GM12872 (cell line): ENCODE data around the gene TGFBRAP1.

Experiments
- TF ChIP-seq, protein P1 (sequence below): IDR thresholded peaks from 3 replicates; pipeline ENCODE4 v1.5.1; 2011; ENCODE audit warnings: low read depth, mild to moderate bottlenecking, low read length, moderate library complexity; ENCODE audit not compliant: insufficient read depth

Gene TGFBRAP1, protein sequence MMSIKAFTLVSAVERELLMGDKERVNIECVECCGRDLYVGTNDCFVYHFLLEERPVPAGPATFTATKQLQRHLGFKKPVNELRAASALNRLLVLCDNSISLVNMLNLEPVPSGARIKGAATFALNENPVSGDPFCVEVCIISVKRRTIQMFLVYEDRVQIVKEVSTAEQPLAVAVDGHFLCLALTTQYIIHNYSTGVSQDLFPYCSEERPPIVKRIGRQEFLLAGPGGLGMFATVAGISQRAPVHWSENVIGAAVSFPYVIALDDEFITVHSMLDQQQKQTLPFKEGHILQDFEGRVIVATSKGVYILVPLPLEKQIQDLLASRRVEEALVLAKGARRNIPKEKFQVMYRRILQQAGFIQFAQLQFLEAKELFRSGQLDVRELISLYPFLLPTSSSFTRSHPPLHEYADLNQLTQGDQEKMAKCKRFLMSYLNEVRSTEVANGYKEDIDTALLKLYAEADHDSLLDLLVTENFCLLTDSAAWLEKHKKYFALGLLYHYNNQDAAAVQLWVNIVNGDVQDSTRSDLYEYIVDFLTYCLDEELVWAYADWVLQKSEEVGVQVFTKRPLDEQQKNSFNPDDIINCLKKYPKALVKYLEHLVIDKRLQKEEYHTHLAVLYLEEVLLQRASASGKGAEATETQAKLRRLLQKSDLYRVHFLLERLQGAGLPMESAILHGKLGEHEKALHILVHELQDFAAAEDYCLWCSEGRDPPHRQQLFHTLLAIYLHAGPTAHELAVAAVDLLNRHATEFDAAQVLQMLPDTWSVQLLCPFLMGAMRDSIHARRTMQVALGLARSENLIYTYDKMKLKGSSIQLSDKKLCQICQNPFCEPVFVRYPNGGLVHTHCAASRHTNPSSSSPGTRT

GRCh38 chr2:105329561-105330495, at the start of gene TGFBRAP1:
Gene TGFBRAP1 (minus strand): TSS chr2:105329735. CDS start chr2:105308301, 21,434 bp downstream.
- TF ChIP-seq, protein P1, sequence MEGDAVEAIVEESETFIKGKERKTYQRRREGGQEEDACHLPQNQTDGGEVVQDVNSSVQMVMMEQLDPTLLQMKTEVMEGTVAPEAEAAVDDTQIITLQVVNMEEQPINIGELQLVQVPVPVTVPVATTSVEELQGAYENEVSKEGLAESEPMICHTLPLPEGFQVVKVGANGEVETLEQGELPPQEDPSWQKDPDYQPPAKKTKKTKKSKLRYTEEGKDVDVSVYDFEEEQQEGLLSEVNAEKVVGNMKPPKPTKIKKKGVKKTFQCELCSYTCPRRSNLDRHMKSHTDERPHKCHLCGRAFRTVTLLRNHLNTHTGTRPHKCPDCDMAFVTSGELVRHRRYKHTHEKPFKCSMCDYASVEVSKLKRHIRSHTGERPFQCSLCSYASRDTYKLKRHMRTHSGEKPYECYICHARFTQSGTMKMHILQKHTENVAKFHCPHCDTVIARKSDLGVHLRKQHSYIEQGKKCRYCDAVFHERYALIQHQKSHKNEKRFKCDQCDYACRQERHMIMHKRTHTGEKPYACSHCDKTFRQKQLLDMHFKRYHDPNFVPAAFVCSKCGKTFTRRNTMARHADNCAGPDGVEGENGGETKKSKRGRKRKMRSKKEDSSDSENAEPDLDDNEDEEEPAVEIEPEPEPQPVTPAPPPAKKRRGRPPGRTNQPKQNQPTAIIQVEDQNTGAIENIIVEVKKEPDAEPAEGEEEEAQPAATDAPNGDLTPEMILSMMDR: no peak

DNA sequence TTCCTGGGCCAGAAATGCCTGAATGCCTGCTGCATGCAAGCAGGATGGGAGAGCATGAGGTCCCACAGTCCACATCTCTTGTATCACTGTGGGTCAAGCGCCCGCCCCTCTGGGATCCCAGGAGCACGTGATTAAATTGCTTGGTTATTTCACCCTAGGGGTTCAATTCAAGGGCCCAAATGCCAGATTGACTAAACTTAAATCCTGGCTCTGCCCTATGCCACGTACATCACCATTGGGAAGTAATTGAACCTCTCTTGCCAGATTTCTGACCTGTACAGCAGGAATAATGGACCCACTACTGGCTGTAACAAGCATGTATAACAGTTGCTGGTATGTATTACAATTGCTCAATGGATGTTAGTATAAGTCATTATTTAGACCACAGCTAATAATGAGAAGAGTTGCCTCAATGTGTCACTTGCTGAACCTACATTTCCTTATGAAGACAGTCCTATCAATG, 49.4 kb upstream of the TGFBRAP1 start:
- TF ChIP-seq, protein P1: no peak

GRCh38 chr2:105378276-105378840, 48.8 kb upstream of the TGFBRAP1 start:
- TF ChIP-seq, protein P1: no peak

DNA sequence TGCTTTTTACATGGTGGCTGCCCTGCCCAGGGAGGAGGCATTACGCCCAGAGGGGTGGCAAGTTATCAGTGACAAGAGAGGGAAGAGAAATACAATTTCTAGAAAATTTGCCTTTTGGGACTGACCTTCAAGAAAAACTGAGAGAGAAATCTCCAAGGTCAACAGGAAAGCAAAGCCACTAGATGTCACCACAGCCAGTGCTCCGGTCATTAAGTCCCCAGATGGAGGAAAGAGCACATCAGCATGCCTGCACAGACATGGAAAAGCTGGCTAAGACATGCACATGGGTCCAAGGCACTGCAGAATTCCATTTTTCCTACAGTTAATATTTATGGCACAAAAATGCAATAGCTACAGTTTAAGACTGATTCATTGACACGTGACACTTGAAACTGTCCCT, 48.3 kb upstream of the TGFBRAP1 start:
- TF ChIP-seq, protein P1: no peak

DNA sequence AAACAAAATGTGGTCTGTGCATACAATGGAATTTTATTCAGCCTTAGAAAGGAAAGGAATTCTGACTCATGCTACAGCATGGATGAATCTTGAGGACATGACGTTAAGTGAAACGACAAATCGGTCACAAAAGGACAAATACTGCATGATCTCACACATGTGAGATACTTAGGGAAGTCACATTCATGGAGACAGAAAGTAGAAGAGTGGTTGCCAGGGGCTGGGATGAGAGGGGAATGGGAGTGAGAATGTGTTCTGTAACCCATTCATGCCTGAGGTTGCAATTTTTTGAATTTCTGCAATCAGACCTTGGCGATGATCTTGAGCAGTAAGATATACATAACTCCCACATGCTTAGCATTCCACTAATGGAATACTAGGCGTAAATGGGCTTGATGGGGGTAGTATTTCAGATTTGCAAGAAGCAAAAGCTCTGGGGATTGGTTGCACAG, 47.3 kb upstream of the TGFBRAP1 start:
- TF ChIP-seq, protein P1: no peak

- TF ChIP-seq, protein P1: no peak
Measured at GRCh38 chr2:105376010-105376409, 46.5 kb upstream of the TGFBRAP1 start.
